Stomach (tissue), 9 donors: ENCODE results near the gene COL9A3. TPM values are rescaled to one million over a fixed set of nuclear protein-coding genes. Genes with fewer than 3 reads are reported as not detected.

Source experiments
- DNase-seq, 2 donors: peaks; one replicate each; pipeline versions ENCODE4 v3.0.0 to v3.0.0-alpha.2; 2013 to 2019
- H3K27ac ChIP-seq, 5 donors: fragments of 200-600 bp in 4 of 5; sonication (generic) in 4 of 5; one replicate each; pipeline ENCODE4 v1.5.1; 2013 to 2019; ENCODE audit warnings: mild to moderate bottlenecking in 1 of 5, moderate library complexity in 1 of 5
- H3K27me3 ChIP-seq, 3 donors: fragments of 200-600 bp; sonication (generic); one replicate each; pipeline ENCODE4 v1.5.1; 2017 to 2019; ENCODE audit warnings: mixed run types in 1 of 3
- H3K36me3 ChIP-seq, 4 donors: fragments of 200-600 bp; sonication (generic); 1 replicate in 3 of 4; 2 replicates in 1 of 4; pipeline ENCODE4 v1.5.1; 2016 to 2019
- H3K4me1 ChIP-seq, 4 donors: fragments of 200-600 bp; sonication (generic); one replicate each; pipeline ENCODE4 v1.5.1; 2016 to 2019
- H3K4me3 ChIP-seq, 4 donors: fragments of 200-600 bp; sonication (generic) in 3 of 4; one replicate each; pipeline ENCODE4 v1.5.1; 2016 to 2019; ENCODE audit warnings: mild to moderate bottlenecking in 1 of 4
- H3K9me3 ChIP-seq, 4 donors: fragments of 200-600 bp; sonication (generic); one replicate each; pipeline ENCODE4 v1.5.1; 2016 to 2019
- CTCF ChIP-seq, 7 experiments: fragments of 450-650 bp in 4 of 7; fragments of 200-600 bp in 3 of 7; sonication (generic) in 3 of 7; IDR thresholded peaks; one replicate each; pipeline ENCODE4 v1.5.1; 2016 to 2019; ENCODE audit warnings: antibody characterized with exemption in 7 of 7, control low read depth in 2 of 7, mild to moderate bottlenecking in 1 of 7
- EP300 ChIP-seq: sonication (generic); formaldehyde crosslinking; IDR thresholded peaks from one replicate; pipeline ENCODE4 v1.6.1; 2017; ENCODE audit warnings: antibody characterized with exemption
- POLR2A ChIP-seq, 4 donors: fragments of 450-650 bp; IDR thresholded peaks; one replicate each; pipeline ENCODE4 v1.6.1; 2016; ENCODE audit warnings: antibody characterized with exemption in 4 of 4, control low read depth in 2 of 4, mild to moderate bottlenecking in 1 of 4, moderate library complexity in 1 of 4
- POLR2AphosphoS5 ChIP-seq, 3 donors: sonication (generic); formaldehyde crosslinking; IDR thresholded peaks; one replicate each; pipeline ENCODE4 v1.6.1; 2016; ENCODE audit warnings: antibody characterized with exemption in 3 of 3
- WGBS, 5 donors: extraction: QIAGEN DNeasy Blood & Tissue Kit in 3 of 5; methylation state at CpG; one replicate each; pipeline versions ENCODE4 v1.1.5 to v1.1.7; 2013 to 2018; 5-methylcytosine and 5-hydroxymethylcytosine counted together
- intact Hi-C: fragments of 100-400 bp; cut with DNase I; formaldehyde crosslinking; loops from one replicate; pipeline ENCODE4 v1.15.1; 2023; ENCODE audit warnings: low total_unique reads
- polyA plus RNA-seq, 3 donors: library from polyadenylated mRNA; stranded (reverse); fragments of 200-250 nt; gene quantifications; one replicate each; pipeline ENCODE4 v1.2.3, GENCODE V29; 2013
- total RNA-seq, 5 donors: library from RNA; depleted of rRNA; stranded (reverse); fragments of >200 nt; gene quantifications; one replicate each; pipeline versions ENCODE4 v1.1.0 to v1.2.3, GENCODE V29; 2014 to 2016
- donor health status: healthy with polysubstance abuse.
- donor health status: Bipolar disorder and iron deficiency.
- donor health status: healthy.

COL9A3 gene
- total and polyA plus RNA-seq, 8 donors = 2.3 to 18.2 (median 3.9) TPM; not detected in 3

GRCh38 chr20:62812907-62813200, 4.0 kb upstream of the COL9A3 start:
- Histone ChIP-seq H3K4me1 (peaks cover 20 to 38% (median 38%) of the 10 kb centered on the region in 4 donors), H3K9me3 (no peaks in the 10 kb centered on the region), H3K27me3 (peaks cover 19 to 40% (median 37%) of the 10 kb centered on the region in 3 donors), H3K27ac (no peak overlapping the region), H3K4me3 (no peak overlapping the region), H3K36me3 (peaks cover 56 to 63% (median 62%) of the 10 kb centered on the region in 4 donors)
- intact Hi-C loops = no loop called here
- WGBS, 5 donors = 91 to 98% (median 94%) methylated on average over 4 to 11 of the region's 11 CpGs
- no peak for TF ChIP-seq POLR2AphosphoS5 (IDR thresholded peaks at IDR 0.05)
- no peak for DNase-seq

- Histone ChIP-seq H3K36me3 (peaks cover 49 to 56% (median 55%) of the 10 kb centered on the region in 4 donors), H3K27me3 (peaks cover 22 to 48% (median 38%) of the 10 kb centered on the region in 3 donors), H3K4me3 (no peak overlapping the region), H3K4me1 (peaks cover 23 to 40% (median 38%) of the 10 kb centered on the region in 4 donors), H3K9me3 (no peaks in the 10 kb centered on the region), H3K27ac (no peak overlapping the region)
- TF ChIP-seq EP300 = no peak
- no peak for TF ChIP-seq POLR2A (IDR thresholded peaks at IDR 0.05)
- TF ChIP-seq POLR2AphosphoS5 (IDR thresholded peaks at IDR 0.05) = no peak
- TF ChIP-seq CTCF (IDR thresholded peaks at IDR 0.05) = no peak
- DNase-seq = no peak
- intact Hi-C loops = no loop called here
- WGBS, 5 donors = 85 to 90% (median 88%) methylated on average over 10 to 13 of the region's 13 CpGs
These were observed 3.3 kb upstream of the COL9A3 start for GRCh38 chr20:62813588-62813987.

DNA sequence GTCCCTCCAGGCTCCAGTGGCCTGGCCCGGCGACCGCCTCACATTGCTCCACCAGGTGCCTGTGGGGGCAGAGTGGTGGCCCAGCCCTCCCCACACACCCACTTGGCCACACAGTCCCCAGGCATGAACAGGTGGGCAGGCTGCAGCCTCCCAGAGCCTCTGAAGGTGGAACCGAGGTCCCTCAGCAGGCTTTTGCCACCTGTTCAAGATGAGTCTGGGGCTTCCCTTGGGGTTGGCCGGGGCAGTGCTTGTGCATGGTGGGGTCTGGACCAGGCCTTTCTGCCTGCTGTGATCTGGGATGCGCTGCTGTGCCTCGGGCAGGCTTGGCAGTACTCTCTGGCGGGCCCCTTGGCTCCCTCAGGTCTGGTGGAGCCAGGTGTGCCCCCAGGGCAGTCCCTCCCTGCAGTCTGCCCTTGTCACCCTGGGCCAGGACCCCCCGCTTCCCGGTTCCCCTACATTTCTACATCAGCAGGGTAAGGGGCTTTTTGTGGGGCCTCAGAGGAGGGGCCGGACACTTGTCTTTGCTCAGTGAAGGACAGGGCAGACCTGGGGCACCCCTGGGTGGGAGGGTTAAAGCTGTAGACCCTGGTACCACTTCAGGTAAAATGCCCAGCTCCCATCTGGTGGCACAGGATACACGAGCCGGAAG, 2.7 kb upstream of the COL9A3 start:
- H3K4me1 ChIP-seq = peaks cover 29 to 46% (median 44%) of the 10 kb centered on the region in 4 donors
- no peak overlapping the region for H3K27ac ChIP-seq
- no peak overlapping the region for H3K4me3 ChIP-seq
- peaks cover 22 to 53% (median 44%) of the 10 kb centered on the region in 3 donors for H3K27me3 ChIP-seq
- peaks cover 45 to 50% (median 49%) of the 10 kb centered on the region in 4 donors for H3K36me3 ChIP-seq
- H3K9me3 ChIP-seq = no peaks in the 10 kb centered on the region
- intact Hi-C loops = no loop called here
- 59 to 81% (median 73%) methylated on average over 5 to 13 of the region's 13 CpGs for WGBS, 5 donors
- TF ChIP-seq CTCF (IDR thresholded peaks at IDR 0.05) (no peak), POLR2A (IDR thresholded peaks at IDR 0.05) (no peak), EP300 (no peak), POLR2AphosphoS5 (IDR thresholded peaks at IDR 0.05) (no peak)
- no peak for DNase-seq

DNA sequence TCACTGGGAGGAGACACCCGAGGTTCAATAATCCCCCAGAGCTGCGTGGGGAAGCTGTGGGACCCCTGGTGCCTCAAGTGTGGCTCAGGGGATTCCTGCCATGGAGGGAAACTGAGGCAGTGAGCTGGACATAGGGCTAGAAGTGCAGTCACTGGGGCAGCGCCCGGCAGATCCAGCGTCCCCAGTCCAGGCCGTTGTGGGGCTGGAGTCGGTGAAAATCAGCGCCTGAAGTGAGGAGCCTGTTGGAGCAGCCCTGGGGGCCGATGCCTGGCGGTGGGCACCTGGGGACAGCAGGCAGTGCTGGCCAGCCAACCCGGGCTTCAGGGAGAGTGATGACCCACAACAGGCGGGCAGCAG, 2.2 kb upstream of the COL9A3 start:
- Histone ChIP-seq H3K9me3 (no peaks in the 10 kb centered on the region), H3K27me3 (peaks cover 22 to 58% (median 48%) of the 10 kb centered on the region in 3 donors), H3K4me1 (peaks cover 33 to 51% (median 49%) of the 10 kb centered on the region in 4 donors), H3K36me3 (peaks cover 40 to 45% (median 44%) of the 10 kb centered on the region in 4 donors), H3K27ac (no peak overlapping the region), H3K4me3 (no peak overlapping the region)
- intact Hi-C loops = no loop called here
- no peak for TF ChIP-seq POLR2A (IDR thresholded peaks at IDR 0.05)
- TF ChIP-seq EP300 = no peak
- TF ChIP-seq POLR2AphosphoS5 (IDR thresholded peaks at IDR 0.05) = no peak
- no peak for TF ChIP-seq CTCF (IDR thresholded peaks at IDR 0.05)
- DNase-seq = no peak
- 59 to 70% (median 66%) methylated on average over 12 of the region's 12 CpGs for WGBS, 5 donors
